HG03575 (cell line): ENCODE results near the gene EZH2.

ENCODE experiments used
- ATAC-seq: cut with Tn5 transposase; IDR thresholded peaks from one replicate; pipeline ENCODE4 v1.9.1; 2021; ENCODE audit not compliant: unreplicated experiment, insufficient number of reproducible peaks, low FRiP score; ENCODE audit errors: extremely low read depth

The EZH2 gene

GRCh38 chr7:148866362-148866761, 17.7 kb downstream of the EZH2 start:
- no peak for ATAC-seq

- no peak for ATAC-seq
Observed at GRCh38 chr7:148865283-148865682, 18.8 kb downstream of the EZH2 start.

GRCh38 chr7:148863324-148863723, 20.8 kb downstream of the EZH2 start:
- no peak for ATAC-seq

GRCh38 chr7:148862481-148862880, 21.6 kb downstream of the EZH2 start:
- no peak for ATAC-seq

GRCh38 chr7:148858489-148858888, 25.6 kb downstream of the EZH2 start:
- ATAC-seq = no peak

- no peak for ATAC-seq
Observed at GRCh38 chr7:148856891-148857290, 27.2 kb downstream of the EZH2 start.

- ATAC-seq = no peak
Observed at GRCh38 chr7:148856578-148856881, 27.6 kb downstream of the EZH2 start.

- no peak for ATAC-seq
Observed at GRCh38 chr7:148854983-148855382, 29.1 kb downstream of the EZH2 start.

GRCh38 chr7:148852272-148852671, 31.8 kb downstream of the EZH2 start:
- ATAC-seq = no peak

GRCh38 chr7:148850564-148850963, 33.5 kb downstream of the EZH2 start:
- no peak for ATAC-seq

- no peak for ATAC-seq
Observed at GRCh38 chr7:148849393-148850098, 34.5 kb downstream of the EZH2 start.

- no peak for ATAC-seq
Observed at GRCh38 chr7:148847815-148848734, 36.0 kb downstream of the EZH2 start.

GRCh38 chr7:148838905-148839304, 45.2 kb downstream of the EZH2 start:
- ATAC-seq = no peak

- no peak for ATAC-seq
Observed at GRCh38 chr7:148835854-148836253, 48.2 kb downstream of the EZH2 start.

- ATAC-seq = no peak
Observed at GRCh38 chr7:148834605-148835004, 49.5 kb downstream of the EZH2 start.

- ATAC-seq = no peak
Observed at GRCh38 chr7:148831782-148832181, 52.3 kb downstream of the EZH2 start.

- no peak for ATAC-seq
Observed at GRCh38 chr7:148830897-148831692, 53.0 kb downstream of the EZH2 start.

GRCh38 chr7:148828965-148829364, 55.1 kb downstream of the EZH2 start:
- no peak for ATAC-seq

GRCh38 chr7:148825338-148825737, 58.8 kb downstream of the EZH2 start:
- ATAC-seq = no peak

GRCh38 chr7:148824864-148825263, 59.2 kb downstream of the EZH2 start:
- ATAC-seq = no peak
